Peyer's patch (tissue), 4 donors: ENCODE results near the gene TCF20.

Source experiments
- POLR2A ChIP-seq, 2 donors: fragments of 450-650 bp; IDR thresholded peaks; one replicate each; pipeline ENCODE4 v1.5.1; 2017; ENCODE audit warnings: antibody characterized with exemption in 2 of 2, mild to moderate bottlenecking in 2 of 2, moderate library complexity in 2 of 2
- TF ChIP-seq, protein P1 (sequence below), 6 experiments: fragments of 450-650 bp in 4 of 6; fragments of 200-600 bp in 2 of 6; sonication (generic) in 1 of 6; IDR thresholded peaks; one replicate each; pipeline ENCODE4 v1.5.1; 2017 to 2019; ENCODE audit warnings: antibody characterized with exemption in 6 of 6, mild to moderate bottlenecking in 3 of 6, moderate library complexity in 1 of 6

GRCh38 chr22:42291287-42291686 lies 20.8 kb upstream of the TCF20 start:
- no peak for TF ChIP-seq POLR2A (IDR thresholded peaks at IDR 0.05)
- TF ChIP-seq, protein P1, sequence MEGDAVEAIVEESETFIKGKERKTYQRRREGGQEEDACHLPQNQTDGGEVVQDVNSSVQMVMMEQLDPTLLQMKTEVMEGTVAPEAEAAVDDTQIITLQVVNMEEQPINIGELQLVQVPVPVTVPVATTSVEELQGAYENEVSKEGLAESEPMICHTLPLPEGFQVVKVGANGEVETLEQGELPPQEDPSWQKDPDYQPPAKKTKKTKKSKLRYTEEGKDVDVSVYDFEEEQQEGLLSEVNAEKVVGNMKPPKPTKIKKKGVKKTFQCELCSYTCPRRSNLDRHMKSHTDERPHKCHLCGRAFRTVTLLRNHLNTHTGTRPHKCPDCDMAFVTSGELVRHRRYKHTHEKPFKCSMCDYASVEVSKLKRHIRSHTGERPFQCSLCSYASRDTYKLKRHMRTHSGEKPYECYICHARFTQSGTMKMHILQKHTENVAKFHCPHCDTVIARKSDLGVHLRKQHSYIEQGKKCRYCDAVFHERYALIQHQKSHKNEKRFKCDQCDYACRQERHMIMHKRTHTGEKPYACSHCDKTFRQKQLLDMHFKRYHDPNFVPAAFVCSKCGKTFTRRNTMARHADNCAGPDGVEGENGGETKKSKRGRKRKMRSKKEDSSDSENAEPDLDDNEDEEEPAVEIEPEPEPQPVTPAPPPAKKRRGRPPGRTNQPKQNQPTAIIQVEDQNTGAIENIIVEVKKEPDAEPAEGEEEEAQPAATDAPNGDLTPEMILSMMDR (IDR thresholded peaks at IDR 0.05), result no peak
